NK-92 treated with Interleukin-12 subunit alpha and Interleukin-12 subunit beta, amount 100 ng/mL, for 24 hours (cell line): ENCODE measurements around the gene ZFHX3.

Experiments used
- DNase-seq: peaks from one replicate; lab custom pipeline; 2025; lab: John Stamatoyannopoulos, UW

ZFHX3 gene

GRCh38 chr16:72928090-72928981 is 119.6 kb downstream of the ZFHX3 start:
- DNase-seq, result no peak

DNA sequence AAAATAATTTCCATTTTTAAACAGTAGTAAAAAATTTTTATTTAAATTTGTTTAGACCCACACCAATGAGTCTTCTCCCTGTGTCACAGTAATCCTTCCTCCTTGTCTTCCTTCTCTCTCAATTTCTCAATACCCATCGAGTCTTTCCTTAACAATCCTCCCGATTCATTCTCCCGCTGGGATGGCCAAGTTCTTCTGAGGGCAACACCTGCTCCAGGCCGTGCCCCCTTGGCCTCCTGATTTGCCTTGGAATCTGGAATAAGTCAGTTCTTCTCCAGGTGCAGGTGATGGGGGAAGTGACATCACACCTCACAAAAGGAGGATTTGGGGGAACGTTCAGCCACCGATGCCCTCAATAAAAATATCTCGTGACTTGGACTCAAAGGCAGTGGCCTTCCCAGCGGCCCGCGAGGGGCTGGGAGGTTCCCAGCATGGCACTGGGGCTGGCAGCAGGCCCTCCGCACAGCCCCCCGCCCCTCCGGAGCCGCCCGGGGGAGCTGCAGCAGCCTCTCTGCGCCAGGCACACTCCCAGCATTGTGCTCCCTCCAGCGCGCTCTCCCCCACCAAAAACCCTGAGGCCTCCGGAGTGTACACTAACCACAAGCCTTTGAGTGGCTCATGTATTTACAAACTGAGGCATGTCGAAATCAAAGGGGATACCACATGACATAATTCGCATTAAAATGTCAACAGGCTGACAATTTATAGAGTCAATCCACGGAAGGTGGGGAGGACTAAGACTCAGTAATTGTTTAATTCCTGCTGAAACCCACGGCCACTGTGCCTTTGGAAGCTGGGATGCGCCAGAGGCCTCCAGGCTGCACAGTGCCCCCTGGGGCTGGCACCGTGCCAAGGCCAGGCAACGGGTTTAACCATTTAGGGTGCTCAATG is 120.5 kb downstream of the ZFHX3 start:
- no peak for DNase-seq

DNA sequence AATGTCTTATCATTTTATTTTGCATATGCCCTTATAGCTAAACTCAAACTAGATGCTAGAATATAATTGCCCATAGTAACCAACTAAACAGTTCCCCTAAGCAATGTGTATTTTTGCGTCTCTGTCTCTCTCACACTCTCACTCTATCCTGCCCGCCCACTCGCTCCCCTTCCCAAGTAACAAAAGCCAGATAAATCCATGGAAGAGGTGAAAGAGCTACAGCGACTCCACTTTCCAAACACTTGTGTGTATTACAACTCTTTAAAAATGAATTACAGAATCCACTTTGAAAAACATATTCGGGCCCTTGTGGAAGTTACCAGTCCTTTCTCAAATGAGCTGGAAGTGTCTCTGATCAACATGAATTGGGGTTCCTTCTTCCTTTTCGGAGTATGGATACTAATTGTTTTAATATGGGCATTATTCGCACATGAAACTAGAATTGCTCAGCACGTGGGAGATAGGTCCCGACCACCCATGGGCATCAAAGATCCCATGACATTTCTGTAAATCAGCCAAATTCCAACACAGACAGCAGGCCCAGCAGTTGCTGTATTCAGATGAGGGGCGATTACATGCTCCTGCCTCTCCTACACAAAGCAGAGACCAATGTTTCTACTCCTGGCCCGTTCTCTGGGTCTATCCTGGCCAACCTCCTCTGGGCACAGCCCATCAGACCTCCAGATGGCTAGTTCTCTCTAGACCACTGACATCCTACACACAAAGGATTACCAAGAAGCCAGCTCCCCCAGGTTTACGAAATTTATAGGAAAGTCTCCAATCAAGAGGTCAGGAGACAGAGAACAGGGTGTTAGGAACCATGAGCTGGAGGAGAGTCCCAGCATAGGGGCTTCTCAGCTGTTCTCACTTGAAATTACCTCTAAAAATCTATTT is 121.5 kb downstream of the ZFHX3 start:
- no peak for DNase-seq

DNA sequence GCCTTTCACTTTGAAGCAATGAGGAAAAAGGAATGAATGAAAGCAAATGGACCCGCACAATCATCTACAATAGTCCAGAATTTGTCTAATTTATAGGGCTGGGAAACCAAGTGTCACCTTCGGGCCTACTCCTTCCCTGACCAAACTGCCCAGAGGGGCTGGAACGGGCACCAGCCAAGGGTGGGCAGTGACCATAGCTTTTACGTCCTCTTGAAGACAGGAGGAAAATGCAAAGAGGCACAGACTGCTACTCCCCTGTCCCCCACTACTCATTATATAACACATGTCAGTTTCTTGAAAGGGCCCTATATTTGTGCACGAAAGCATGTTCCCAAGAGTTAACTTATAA is 122.3 kb downstream of the ZFHX3 start:
- DNase-seq, result no peak

GRCh38 chr16:72924927-72925630 is 122.8 kb downstream of the ZFHX3 start:
- DNase-seq, result no peak

DNA sequence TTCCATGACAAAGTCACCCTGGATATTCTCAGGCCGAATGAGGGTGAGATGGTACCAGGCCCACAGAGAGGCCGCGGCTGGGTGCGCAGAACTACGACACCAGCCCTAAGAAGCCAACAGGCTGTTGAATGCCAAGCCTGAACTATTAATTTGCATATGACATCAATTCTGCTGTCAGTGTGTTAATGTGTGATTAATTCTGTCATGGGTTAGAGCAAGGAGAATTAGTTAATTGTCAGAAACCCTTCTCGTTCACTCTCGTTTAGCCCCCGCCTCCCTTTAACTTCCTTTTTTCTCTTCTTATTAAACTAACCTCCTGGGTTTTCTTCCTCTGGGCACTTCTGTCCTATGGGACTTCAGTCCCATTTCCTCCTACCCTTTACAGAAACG is 123.4 kb downstream of the ZFHX3 start:
- DNase-seq, result no peak

- DNase-seq, result no peak
Observed at GRCh38 chr16:72923757-72924156, 124.2 kb downstream of the ZFHX3 start.

- DNase-seq, result no peak
Observed at GRCh38 chr16:72922714-72923113, 125.2 kb downstream of the ZFHX3 start.

DNA sequence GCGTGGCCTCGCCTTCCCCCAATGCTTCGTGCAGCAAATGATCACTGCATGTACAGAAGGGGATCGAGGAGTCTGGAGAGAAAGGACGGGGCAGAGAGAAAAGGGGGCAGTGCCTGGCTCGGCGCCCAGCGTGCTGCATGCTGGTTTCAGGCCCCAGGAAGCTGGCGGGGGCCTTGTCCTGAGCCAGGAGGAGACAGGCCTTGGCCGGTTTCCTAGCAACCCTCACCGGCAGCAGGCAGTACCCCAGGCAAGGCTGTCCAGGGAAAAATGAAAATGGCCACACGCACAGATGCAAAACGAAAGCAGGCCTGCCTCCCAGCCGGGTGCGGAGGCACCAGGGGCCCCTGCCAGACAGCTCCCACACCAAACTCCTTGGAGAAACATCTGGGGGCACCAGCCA is 126.3 kb downstream of the ZFHX3 start:
- no peak for DNase-seq

DNA sequence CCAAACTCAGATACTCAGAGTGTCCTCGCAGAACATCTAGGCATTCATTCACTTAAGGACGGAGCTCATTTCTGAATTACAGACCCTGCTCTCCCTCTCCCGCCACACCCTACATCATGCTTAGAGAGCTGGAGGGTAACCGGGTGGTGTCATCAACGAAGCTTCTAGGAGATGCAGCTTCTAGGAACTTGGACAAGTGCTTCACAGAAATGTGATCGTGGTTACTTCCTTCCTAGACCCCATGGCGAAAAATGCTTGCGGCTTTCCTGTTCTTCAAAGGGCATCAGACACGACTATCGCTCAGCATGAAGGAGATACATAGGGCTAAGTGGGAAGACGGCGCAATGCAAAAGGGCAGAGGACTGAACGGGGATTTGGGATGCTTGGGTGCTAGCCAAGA is 126.8 kb downstream of the ZFHX3 start:
- DNase-seq, result no peak

DNA sequence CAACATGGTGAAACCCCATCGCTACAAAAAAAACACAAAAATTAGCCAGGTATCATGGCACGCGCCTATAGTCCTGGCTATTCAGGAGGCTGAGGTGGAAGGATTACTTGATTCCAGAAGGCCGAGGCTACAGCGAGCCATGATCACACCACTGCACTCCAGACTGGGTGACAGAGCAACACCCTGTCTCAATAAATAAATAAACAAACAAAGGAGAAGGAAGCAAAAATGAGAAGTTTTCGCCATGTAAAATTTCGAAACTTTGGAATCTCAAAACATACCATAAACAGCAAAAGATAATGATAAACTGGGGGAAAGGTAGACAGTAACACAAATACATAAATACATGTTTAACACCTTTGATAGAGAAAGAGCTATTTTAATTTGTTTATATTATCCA is 130.9 kb downstream of the ZFHX3 start:
- DNase-seq, result no peak

GRCh38 chr16:72915331-72915730 is 132.6 kb downstream of the ZFHX3 start:
- no peak for DNase-seq

DNA sequence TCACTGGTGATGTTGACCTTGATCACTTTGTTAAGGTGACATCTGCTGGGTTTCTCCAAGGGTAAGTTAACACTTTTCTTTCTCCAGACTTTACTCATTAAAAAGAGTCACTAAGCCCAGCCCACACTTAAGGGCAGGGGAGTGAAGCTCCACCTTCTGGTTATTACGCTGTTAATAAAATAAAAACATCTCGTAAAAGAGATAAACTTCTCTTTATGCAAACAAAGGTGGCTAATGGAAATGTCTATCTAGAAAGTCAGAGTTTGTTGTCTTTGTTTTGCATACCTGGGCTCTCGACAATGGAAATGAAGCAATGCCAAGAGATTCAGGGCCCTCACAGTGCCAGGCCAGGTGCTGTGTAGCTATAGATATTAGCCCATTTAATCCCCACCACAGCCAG is 134.4 kb downstream of the ZFHX3 start:
- no peak for DNase-seq

DNA sequence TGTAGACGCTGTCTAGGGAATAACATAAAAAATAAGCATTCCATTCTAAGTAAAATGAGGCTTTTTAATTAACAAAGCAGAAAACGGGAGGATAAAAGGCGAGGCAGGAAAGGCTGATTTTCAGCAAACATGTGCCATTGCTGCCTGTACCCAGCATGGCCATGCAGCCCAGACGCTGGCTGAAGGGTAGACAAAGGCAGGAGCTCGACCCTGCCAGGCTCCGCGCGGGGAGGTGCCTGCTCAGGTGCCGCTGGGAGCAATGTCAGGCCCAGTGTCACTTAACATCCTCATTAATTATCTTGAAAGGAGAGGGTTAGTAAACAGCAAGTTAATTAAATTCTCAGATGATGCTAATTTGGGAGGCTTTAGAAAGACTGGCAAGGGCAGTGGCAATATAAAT is 136.0 kb downstream of the ZFHX3 start:
- no peak for DNase-seq

- no peak for DNase-seq
Observed at GRCh38 chr16:72910875-72911274, 137.1 kb downstream of the ZFHX3 start.

DNA sequence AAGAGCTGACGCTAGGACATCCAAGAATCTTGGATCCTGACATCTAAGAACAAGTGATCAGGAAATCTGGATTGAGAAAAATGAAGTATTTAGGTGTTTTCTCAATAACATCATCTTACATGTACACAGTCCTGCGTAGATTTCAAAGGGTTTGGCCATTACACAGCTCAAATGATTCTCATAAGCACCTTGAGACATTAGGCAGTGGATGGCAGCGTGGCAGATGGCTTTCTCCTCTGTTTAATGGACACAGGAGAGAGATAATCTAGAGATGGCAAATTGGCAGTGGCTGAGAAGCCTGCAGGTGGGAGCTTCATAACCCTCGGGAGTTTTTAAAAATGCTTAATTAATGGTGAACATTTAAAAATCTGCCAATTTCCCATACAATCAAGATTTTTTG is 137.5 kb downstream of the ZFHX3 start:
- no peak for DNase-seq

- DNase-seq, result no peak
Observed at GRCh38 chr16:72909196-72909595, 138.7 kb downstream of the ZFHX3 start.

DNA sequence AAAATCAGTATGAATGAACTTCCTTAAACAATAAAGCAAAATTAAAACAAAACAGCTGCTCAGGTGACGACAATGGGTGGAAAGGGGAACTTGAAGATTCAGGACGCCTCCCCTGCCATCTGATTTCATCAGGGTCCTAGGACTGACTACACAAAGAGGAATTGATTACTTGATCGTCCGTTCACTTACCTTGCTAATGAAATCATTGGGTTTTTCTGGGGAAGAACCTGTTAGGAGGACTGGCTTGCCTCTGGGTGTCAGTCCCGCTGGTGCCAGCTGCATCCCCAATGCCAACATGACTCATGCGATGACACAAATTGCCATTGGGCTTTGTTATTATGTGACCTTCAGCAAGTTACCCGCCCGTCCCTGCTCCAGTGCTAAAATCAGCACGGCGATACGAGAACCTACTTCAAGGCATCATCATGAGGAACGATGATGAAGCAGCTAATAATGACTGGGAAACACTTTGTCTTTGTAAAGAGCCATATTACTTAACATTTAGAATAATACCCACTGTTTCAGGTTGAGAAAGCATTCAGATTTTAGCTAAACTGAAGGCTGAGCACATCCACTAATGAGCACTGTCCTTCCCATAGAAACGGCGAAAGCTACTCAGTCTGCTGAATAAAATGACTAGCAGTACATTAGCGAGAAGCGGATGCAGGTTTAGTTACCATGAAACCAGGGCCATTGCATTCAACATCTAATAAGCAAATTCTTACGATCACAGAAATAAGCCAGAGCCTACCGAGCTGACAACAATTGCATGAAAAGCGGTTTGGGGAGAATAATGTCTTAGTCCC is 139.4 kb downstream of the ZFHX3 start:
- no peak for DNase-seq

GRCh38 chr16:72905581-72905980 is 142.3 kb downstream of the ZFHX3 start:
- no peak for DNase-seq

DNA sequence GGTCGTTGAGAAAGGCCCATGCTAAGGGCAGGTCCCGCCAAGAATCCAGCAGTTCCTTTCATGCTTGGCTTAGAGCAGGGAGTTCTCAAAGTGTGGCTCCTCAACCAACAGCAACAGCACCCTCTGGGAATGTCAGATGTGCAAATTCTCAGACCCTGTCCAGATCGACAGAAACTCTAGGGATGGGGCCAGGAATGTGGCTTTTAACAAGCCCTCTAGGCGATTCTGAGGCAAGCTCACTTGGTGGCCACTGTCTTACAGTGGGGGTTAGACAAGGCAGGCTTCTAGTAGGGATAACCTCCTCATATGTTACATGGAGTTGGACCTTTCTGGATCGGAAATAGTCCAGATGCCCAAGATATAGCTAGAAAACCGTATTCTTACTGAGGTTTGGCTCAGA is 144.8 kb downstream of the ZFHX3 start:
- no peak for DNase-seq

DNA sequence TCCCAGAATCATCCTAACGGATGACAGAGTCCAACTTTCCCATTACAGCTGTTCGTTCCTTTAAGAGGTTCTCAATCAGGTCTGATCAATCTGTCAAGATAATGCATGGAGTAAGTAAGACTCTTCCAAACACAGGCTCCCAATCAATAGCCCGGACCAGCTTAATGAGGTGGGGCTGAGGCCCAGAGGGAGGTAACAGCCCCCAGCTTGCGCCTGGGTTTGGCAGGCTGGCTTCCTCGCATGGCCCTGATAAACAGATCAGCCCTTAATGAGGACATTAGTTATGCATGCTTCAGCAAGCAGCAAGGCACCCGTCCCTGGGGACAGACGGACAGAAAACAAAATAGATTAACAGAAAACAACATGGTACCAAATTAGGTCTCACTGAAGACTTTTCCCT is 145.7 kb downstream of the ZFHX3 start:
- no peak for DNase-seq
